CD4-positive, alpha-beta T cell treated with Interleukin-21 for 1 hour (primary cell): ENCODE results near the gene PLA2G4F.

Source experiments
- DNase-seq: peaks from one replicate; pipeline ENCODE4 v3.0.0-alpha.2; 2020

PLA2G4F gene

GRCh38 chr15:42130246-42130986 lies 26.0 kb downstream of the PLA2G4F start:
- DNase-seq: no peak

GRCh38 chr15:42129364-42129763 lies 27.1 kb downstream of the PLA2G4F start:
- no peak for DNase-seq

- DNase-seq: no peak
Observed at GRCh38 chr15:42128476-42128875, 28.0 kb downstream of the PLA2G4F start.

- DNase-seq: no peak
Observed at GRCh38 chr15:42123546-42123945, 32.9 kb downstream of the PLA2G4F start.

- DNase-seq: no peak
Observed at GRCh38 chr15:42121682-42122081, 34.8 kb downstream of the PLA2G4F start.

GRCh38 chr15:42121021-42121420 lies 35.4 kb downstream of the PLA2G4F start:
- no peak for DNase-seq

GRCh38 chr15:42120285-42120684 lies 36.2 kb downstream of the PLA2G4F start:
- DNase-seq: no peak

- DNase-seq: no peak
Observed at GRCh38 chr15:42119446-42119760, 37.0 kb downstream of the PLA2G4F start.

GRCh38 chr15:42118650-42119445 lies 37.6 kb downstream of the PLA2G4F start:
- DNase-seq: no peak

GRCh38 chr15:42111924-42112323 lies 44.5 kb downstream of the PLA2G4F start:
- no peak for DNase-seq

- DNase-seq: no peak
Observed at GRCh38 chr15:42110367-42110766, 46.1 kb downstream of the PLA2G4F start.

GRCh38 chr15:42108806-42109205 lies 47.6 kb downstream of the PLA2G4F start:
- no peak for DNase-seq

- no peak for DNase-seq
Observed at GRCh38 chr15:42108189-42108588, 48.2 kb downstream of the PLA2G4F start.

GRCh38 chr15:42107473-42107872 lies 49.0 kb downstream of the PLA2G4F start:
- DNase-seq: no peak

GRCh38 chr15:42106288-42106687 lies 50.1 kb downstream of the PLA2G4F start:
- DNase-seq: no peak

GRCh38 chr15:42104095-42104891 lies 52.1 kb downstream of the PLA2G4F start:
- DNase-seq: no peak

- DNase-seq: no peak
Observed at GRCh38 chr15:42102646-42103235, 53.7 kb downstream of the PLA2G4F start.

- DNase-seq: no peak
Observed at GRCh38 chr15:42101861-42102260, 54.6 kb downstream of the PLA2G4F start.

GRCh38 chr15:42100021-42100800 lies 56.2 kb downstream of the PLA2G4F start:
- DNase-seq: no peak

GRCh38 chr15:42097018-42097417 lies 59.4 kb downstream of the PLA2G4F start:
- DNase-seq: no peak

GRCh38 chr15:42094512-42094963 lies 61.9 kb downstream of the PLA2G4F start, which contains the start of gene PLA2G4D:
Gene PLA2G4D (minus strand): TSS chr15:42094562. CDS start chr15:42094459, 103 bp downstream.
- no peak for DNase-seq

- no peak for DNase-seq
Observed at GRCh38 chr15:42093966-42094365, 62.5 kb downstream of the PLA2G4F start.
